Measurements from ENCODE around the gene MYEF2.

DNA sequence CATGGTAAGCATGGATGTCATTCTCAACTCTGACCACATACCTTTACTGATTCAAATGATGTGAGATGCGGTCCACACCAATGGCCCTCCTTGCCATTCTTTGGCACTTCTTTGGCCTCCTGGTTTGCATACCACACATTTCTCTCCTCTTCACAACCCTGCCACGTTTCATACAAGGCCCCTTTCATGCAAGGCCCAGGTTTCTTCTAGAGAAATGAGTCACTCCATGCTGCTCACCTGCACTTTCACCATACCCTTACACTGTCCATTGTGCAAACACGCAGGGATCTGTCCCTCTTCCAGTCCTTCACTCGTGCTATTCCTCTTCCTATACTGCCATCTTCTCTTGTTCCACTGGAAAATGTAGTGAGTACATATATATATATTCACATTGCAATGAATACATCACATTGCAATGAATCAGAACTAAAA lies 81.7 kb downstream of the MYEF2 start:
- no peak for TF ChIP-seq CTCF (IDR thresholded peaks at IDR 0.05)
- no peak for TF ChIP-seq POLR2A (IDR thresholded peaks at IDR 0.05)

Data from testis (tissue), 2 donors.